ENCODE results near the gene IRF7.
"Not testable (repeated sequence)": the region's sequence is repeated elsewhere in the genome, so short reads cannot be mapped to it uniquely, and the experiment has no call there.

IRF7 gene

GRCh38 chr11:615504-616319 lies at the start of gene IRF7:
TSS of gene IRF7 (minus strand) at chr11:615950. CDS start at chr11:615364, 586 bp downstream.
- in situ Hi-C loops (cut with MboI; ENCODE audit: low sequenced_read_pairs): no loop called here

GRCh38 chr11:665062-665703 lies 49.4 kb upstream of the IRF7 start:
- in situ Hi-C loops (cut with MboI; ENCODE audit: low sequenced_read_pairs): no loop called here

DNA sequence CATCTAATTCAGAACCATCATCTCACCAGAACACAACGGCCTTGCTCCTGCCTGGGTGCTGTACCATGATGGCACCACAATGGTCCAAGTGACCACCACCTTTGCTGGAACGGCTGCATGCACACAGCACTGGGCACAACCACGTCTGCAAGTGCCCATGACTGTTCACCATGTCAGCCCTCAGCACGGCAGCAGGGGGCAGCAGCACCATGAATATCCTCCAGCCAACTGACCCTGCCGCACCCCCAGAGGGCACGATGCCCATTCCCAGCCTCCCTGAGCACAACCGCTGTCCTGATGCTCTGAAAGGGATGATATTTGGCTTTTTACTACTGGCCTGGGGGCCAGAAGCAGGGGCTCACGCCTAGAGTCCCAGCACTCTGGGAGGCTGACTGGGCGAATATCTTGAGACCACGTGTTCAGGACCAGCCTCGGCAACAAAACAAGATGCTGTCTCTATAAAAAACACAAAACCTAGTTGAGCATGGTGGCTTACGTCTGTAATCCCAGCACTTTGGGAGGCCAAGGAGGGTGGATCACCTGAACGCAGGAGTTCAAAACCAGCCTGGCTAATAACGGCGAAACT lies 47.0 kb upstream of the IRF7 start:
- in situ Hi-C loops (cut with MboI; ENCODE audit: low sequenced_read_pairs): no loop called here

DNA sequence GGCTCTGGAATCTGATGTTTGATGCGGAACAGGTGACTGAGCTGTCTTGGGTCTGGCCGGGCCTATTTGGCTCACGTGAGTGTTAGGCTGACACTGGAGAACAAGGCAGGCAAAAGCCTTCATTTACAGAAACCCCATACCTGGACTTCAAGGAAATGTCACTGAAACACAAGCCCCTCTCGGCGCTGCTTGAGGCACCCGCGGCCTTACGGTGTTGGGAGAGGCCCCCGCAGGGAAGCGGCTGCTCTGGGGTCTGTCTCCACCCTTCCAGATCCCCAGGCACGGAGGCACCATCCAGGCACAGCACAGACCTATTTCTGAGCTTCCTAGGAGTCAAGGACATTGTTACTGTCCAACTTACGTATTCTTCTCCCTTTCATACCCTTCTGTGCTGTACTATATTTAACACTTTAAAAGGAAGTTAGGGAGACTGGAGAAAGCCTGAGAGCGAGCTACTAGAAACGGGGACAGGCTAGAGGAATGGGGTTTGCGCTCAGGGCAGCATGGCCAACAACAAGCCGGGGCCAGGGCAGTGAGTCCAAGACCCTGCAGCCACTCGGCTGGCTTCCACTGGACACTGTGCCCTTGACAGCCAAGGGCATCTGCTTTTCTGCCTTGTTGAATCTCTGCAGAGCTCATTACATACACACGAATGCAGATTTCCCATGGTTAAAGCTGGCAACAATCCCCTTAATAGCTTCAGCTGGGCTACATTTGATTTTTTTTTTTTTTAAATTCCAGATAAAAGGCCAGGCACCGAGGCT lies 45.1 kb upstream of the IRF7 start:
- in situ Hi-C loops (cut with MboI; ENCODE audit: low sequenced_read_pairs): no loop called here

GRCh38 chr11:660281-660680 lies 44.5 kb upstream of the IRF7 start:
- in situ Hi-C loops (cut with MboI; ENCODE audit: low sequenced_read_pairs): no loop called here

- in situ Hi-C loops (cut with MboI; ENCODE audit: low sequenced_read_pairs): no loop called here
These were observed 43.9 kb upstream of the IRF7 start for GRCh38 chr11:659532-660085.

DNA sequence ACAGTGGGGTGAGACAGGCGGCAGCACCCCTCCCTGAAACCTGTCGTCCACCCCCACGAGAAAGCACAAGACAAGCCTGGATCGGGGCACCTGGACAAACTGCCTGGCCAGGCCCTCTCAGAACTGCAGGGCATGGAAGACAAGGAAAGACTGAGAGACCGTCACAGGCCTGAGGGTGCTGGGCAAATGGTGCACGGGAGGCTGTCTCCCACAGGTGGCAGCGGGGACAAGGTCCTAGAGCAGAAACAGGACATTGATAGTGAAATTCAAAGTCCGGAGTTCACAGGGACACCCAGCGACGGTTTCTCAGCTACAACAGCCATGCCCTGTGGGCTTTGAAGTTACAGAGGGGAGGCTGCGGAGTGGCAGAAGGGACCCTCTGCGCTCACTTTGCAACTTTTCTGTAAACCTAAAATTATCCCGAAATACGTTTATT lies 42.0 kb upstream of the IRF7 start:
- in situ Hi-C loops (cut with MboI; ENCODE audit: low sequenced_read_pairs): no loop called here

DNA sequence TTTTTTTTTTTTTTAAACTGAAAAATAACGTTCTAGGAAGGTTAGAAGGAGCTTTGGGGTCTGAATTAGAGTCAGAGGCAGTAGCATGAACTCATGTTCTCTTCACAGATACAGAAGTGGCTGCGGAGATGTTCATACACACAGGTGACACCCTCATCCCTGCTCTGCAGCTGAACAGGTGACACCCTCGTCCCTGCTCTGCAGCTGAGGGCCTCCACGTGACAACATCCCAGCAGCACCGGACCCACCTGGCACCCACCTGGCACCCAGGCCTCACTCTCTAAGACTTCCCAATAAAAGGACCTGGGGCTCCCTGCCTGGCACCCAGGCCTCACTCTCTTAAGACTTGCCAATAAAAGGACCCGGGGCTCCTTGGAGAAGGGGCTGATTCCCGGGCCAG lies 41.1 kb upstream of the IRF7 start:
- in situ Hi-C loops (cut with MboI; ENCODE audit: low sequenced_read_pairs): no loop called here

DNA sequence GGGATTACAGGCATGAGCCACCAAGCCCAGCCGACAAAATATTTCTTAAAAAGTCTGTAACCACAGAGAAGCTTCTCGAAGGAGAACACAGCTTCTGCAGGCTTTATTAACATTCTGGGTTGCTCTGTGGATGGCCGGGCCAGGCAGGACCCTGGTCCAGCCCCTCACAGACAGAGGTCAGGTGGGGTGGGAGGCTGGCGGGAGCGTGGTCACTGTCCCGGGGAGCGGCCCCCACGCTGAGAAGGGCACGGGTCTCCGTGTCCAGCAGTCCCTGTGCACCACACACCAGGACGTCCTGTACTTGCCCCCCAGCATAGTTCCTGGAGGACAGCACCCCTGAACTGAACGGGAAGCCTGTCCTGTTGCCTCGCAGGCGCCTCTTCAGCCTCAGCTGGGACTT lies 40.7 kb upstream of the IRF7 start:
- in situ Hi-C loops (cut with MboI; ENCODE audit: low sequenced_read_pairs): no loop called here

DNA sequence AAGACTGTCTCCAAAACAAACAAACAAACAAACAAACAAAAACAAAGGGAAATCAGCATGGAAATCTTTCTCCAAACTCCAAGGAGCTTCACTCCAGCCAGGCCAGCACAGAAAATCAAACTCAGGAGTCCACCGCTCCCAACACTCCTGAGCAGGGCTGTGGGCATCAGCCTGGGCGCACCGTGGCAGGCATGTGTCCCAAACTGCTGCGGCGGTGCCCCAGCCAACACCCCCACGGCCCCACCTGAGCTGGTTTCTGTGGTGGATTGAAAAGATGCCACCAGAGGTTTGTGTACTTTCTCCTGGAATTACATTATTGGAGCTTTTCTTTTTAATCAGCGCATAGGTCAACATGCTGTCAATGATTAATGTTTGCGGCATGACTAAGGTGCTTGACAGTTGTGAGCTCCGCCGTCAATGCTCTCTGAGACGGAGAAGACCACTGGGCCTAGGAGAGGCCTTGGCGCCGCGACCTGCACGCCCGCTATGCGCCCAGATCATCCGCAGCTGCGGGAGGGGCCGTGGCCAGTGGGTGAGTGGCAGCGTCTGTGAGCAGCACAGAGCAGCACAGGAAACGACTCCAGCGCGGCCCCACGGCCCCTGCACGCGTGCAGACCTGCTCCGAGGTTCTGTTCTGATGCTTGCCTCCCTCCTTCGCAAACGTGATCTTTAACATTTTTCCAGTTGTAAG lies 39.4 kb upstream of the IRF7 start:
- in situ Hi-C loops (cut with MboI; ENCODE audit: low sequenced_read_pairs): no loop called here

GRCh38 chr11:654444-654843 lies 38.7 kb upstream of the IRF7 start:
- in situ Hi-C loops (cut with MboI; ENCODE audit: low sequenced_read_pairs): not testable (repeated sequence)

DNA sequence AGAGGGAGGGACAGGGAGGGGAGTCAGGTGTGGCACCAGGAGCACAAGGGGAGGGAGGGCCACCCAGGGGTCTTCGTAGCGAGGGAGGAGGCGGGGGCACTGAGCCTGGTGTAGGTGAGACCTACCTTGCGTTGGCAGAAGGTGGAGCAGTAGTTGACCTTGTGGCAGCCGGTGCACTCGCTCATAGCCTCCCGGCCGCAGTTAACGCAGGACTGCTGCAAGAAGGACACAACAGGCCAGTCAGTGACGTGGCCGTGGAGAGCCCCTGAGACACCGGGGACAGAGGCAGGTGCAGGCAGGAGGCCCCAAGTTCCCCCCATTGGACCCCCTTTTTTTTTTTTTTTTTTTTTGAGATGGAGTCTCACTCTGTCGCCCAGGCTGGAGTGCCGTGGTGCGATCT lies 38.1 kb upstream of the IRF7 start:
- in situ Hi-C loops (cut with MboI; ENCODE audit: low sequenced_read_pairs): no loop called here

GRCh38 chr11:653136-653535 lies 37.4 kb upstream of the IRF7 start:
- in situ Hi-C loops (cut with MboI; ENCODE audit: low sequenced_read_pairs): not testable (repeated sequence)

- in situ Hi-C loops (cut with MboI; ENCODE audit: low sequenced_read_pairs): no loop called here
These were observed 34.7 kb upstream of the IRF7 start for GRCh38 chr11:650482-650881.

DNA sequence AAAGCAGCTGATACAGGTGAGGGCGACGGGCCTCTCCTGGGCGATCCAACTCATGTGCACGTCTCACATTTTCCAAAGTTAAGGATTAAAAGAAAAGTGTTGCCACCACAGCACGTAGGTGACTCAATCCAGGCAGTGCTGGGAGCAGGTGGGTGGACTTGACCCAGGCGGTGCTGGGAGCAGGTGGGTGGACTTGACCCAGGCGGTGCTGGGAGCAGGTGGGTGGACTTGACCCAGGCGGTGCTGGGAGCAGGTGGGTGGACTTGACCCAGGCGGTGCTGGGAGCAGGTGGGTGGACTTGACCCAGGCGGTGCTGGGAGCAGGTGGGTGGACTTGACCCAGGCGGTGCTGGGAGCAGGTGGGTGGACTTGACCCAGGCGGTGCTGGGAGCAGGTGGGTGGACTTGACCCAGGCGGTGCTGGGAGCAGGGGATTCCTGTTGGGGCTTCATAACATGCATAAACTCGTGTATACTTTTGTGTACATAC lies 32.0 kb upstream of the IRF7 start:
- in situ Hi-C loops (cut with MboI; ENCODE audit: low sequenced_read_pairs): not testable (repeated sequence)

DNA sequence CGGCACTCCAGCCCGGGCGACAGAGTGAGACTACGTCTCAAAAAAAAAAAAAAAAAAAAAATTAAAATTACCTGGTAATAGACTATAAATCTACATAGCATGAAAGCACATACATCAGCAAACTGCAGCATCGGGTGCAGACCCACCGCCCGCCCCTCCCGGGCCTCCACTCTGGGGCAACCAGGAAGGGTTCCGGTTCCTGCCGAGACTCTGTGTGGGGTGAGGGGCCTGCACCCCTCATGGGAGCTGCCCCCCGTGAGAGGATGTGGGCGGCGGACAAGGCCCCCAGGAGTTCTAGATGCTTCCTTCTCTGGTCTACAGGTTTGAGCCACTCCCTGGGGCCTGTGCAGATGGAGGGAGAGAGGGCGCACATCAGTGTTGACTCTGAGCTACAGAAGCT lies 30.5 kb upstream of the IRF7 start:
- in situ Hi-C loops (cut with MboI; ENCODE audit: low sequenced_read_pairs): no loop called here

DNA sequence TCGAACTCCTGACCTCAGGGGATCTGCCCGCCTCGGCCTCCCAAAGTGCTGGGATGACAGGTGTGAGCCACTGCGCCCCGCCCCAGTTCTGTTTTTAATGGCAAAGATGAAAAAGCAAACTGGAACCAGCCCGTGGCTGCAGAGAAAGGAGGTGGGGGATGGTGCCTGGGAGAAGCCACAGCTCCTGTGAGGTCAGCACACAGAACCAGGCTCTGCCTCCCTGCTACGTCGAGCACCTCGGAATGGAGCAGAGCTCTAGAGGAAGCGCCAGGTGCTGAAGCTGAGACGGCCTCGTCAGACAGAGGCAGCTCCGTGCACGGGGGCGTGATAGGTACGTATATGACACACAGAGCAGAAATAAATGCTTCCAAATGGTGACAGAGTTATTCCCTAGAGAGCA lies 29.8 kb upstream of the IRF7 start:
- in situ Hi-C loops (cut with MboI; ENCODE audit: low sequenced_read_pairs): no loop called here

GRCh38 chr11:643849-644738 lies 28.3 kb upstream of the IRF7 start:
- in situ Hi-C loops (cut with MboI; ENCODE audit: low sequenced_read_pairs): no loop called here

DNA sequence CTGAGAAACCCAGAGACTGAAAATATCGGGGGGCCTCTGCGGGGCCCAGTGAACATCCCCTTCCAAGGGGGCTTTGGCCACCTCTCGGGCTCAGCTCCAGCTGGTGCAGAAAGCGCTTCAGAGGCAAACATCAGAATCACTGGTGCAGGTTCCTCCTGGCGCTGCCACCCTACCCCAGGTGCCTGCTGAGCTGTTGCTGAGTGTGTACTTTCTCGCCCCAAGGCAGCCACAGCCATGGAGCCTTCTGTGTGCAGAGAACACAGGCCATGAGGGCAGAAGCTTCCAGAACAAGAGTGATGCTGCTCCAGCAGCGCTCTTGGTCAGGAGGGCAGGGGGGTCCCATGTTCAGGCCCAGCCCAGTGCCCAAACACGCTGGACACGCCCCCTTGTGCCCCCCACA lies 27.6 kb upstream of the IRF7 start:
- in situ Hi-C loops (cut with MboI; ENCODE audit: low sequenced_read_pairs): no loop called here
